Measurements from ENCODE around the gene ACTRT2. TPM values are rescaled to one million over a fixed set of nuclear protein-coding genes. Genes with fewer than 3 reads are reported as not detected.

Gene ACTRT2
- total and polyA plus RNA-seq, 12 donors = not detected

DNA sequence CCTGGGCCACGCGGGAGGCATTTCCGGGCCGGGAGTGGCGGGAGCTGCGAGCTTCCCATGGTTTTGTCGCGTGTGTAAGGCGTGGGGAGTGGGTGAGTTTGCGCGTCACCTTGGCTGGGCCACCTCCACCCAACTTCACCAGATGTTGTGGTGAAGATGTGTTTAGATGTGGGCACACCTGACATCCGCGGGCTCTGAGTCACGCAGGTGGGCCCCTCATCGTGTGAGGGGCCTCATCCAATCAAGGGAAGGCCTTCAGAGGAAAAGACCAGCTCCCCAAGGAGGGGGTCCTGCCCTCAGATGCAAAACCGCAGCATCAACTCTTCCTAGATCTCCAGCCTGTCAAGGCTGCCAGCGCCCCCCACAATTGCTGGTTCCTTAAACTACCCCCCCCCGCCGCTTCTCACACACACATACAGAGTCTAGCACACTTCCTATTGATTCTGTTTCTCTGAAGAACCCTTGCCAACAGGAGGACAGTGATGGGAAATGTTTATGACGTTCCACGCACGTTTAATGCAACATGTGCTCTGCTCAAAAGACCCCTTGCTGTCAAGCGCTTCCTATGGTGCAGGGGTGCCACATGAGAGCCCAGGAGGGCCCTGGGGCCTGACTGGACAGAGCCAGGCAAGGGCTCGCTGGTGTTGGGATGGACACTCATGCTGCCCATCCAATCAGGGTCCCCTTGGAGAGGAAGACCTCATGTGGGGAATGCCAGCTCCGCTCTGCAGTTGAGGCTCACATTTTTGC lies 11.9 kb downstream of the ACTRT2 start:
- intact Hi-C loops (cut with DNase I) = no loop called here
- no peaks in the 10 kb centered on the region for H3K4me1 ChIP-seq (replicated peaks in 1 of 2)
- no peak overlapping the region for H3K27ac ChIP-seq
- WGBS, 4 donors = 80 to 85% (median 81%) methylated on average over 20 to 25 of the region's 25 CpGs
- TF ChIP-seq, protein P1, sequence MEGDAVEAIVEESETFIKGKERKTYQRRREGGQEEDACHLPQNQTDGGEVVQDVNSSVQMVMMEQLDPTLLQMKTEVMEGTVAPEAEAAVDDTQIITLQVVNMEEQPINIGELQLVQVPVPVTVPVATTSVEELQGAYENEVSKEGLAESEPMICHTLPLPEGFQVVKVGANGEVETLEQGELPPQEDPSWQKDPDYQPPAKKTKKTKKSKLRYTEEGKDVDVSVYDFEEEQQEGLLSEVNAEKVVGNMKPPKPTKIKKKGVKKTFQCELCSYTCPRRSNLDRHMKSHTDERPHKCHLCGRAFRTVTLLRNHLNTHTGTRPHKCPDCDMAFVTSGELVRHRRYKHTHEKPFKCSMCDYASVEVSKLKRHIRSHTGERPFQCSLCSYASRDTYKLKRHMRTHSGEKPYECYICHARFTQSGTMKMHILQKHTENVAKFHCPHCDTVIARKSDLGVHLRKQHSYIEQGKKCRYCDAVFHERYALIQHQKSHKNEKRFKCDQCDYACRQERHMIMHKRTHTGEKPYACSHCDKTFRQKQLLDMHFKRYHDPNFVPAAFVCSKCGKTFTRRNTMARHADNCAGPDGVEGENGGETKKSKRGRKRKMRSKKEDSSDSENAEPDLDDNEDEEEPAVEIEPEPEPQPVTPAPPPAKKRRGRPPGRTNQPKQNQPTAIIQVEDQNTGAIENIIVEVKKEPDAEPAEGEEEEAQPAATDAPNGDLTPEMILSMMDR (IDR thresholded peaks at IDR 0.05) = no peak
- no peak for TF ChIP-seq POLR2A (IDR thresholded peaks at IDR 0.05)
- peaks cover 28% of the 10 kb centered on the region for H3K27me3 ChIP-seq
- no peak overlapping the region for H3K4me3 ChIP-seq
- H3K36me3 ChIP-seq (replicated peaks in 1 of 2) = no peaks in the 10 kb centered on the region
- H3K9me3 ChIP-seq (replicated peaks in 1 of 3) = no peaks in the 10 kb centered on the region
- no peak for DNase-seq

DNA sequence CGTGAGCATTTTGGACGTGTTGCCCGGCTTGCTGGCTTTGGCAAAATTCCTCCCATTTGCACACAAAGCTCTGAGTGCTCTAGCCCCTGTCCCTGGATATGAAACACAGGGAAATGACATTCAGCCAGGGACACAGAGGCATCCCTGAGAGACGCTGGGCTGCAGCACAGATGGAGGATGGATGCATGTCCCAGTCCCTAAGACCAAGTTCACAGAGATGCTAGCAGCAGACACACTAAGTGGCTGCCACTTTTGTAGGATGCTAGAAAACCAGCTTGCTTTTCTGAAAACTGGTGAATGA lies 12.5 kb downstream of the ACTRT2 start:
- no peak for DNase-seq
- no peak overlapping the region for H3K4me3 ChIP-seq
- TF ChIP-seq, protein P1 (IDR thresholded peaks at IDR 0.05) = no peak
- TF ChIP-seq POLR2A (IDR thresholded peaks at IDR 0.05) = no peak
- H3K36me3 ChIP-seq (replicated peaks in 1 of 2) = no peaks in the 10 kb centered on the region
- intact Hi-C loops (cut with DNase I) = no loop called here
- no peaks in the 10 kb centered on the region for H3K4me1 ChIP-seq (replicated peaks in 1 of 2)
- H3K27me3 ChIP-seq = peaks cover 29% of the 10 kb centered on the region
- WGBS, 4 donors = 67 to 80% (median 71%) methylated on average over 3 to 4 of the region's 4 CpGs
- H3K27ac ChIP-seq = no peak overlapping the region
- H3K9me3 ChIP-seq (replicated peaks in 1 of 3) = no peaks in the 10 kb centered on the region

DNA sequence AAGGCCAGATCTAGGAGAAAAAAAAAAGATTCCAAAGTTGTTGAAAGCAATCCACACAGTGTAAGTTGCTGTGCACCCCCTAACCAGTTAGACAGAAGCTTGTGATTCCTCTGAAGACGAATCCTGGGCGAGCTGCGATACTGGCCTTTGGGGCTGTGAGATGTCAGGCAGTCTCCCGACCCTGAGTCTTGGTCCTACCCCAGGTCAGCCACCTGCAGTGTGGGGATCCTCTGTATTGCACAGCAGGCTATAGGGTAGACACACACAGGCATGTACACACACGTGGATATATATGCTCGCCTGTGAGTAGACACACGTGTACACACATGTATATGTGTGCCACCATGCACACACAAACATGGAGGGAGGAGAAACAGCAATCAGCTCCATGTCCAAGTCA lies 12.9 kb downstream of the ACTRT2 start:
- DNase-seq = no peak
- Histone ChIP-seq H3K4me3 (no peak overlapping the region), H3K9me3 (replicated peaks in 1 of 3) (no peaks in the 10 kb centered on the region), H3K27ac (no peak overlapping the region), H3K4me1 (replicated peaks in 1 of 2) (no peaks in the 10 kb centered on the region), H3K27me3 (peaks cover 29% of the 10 kb centered on the region), H3K36me3 (replicated peaks in 1 of 2) (no peaks in the 10 kb centered on the region)
- TF ChIP-seq, protein P1 (IDR thresholded peaks at IDR 0.05) = no peak
- intact Hi-C loops (cut with DNase I) = no loop called here
- 78 to 84% (median 83%) methylated on average over 7 of the region's 7 CpGs for WGBS, 4 donors

DNA sequence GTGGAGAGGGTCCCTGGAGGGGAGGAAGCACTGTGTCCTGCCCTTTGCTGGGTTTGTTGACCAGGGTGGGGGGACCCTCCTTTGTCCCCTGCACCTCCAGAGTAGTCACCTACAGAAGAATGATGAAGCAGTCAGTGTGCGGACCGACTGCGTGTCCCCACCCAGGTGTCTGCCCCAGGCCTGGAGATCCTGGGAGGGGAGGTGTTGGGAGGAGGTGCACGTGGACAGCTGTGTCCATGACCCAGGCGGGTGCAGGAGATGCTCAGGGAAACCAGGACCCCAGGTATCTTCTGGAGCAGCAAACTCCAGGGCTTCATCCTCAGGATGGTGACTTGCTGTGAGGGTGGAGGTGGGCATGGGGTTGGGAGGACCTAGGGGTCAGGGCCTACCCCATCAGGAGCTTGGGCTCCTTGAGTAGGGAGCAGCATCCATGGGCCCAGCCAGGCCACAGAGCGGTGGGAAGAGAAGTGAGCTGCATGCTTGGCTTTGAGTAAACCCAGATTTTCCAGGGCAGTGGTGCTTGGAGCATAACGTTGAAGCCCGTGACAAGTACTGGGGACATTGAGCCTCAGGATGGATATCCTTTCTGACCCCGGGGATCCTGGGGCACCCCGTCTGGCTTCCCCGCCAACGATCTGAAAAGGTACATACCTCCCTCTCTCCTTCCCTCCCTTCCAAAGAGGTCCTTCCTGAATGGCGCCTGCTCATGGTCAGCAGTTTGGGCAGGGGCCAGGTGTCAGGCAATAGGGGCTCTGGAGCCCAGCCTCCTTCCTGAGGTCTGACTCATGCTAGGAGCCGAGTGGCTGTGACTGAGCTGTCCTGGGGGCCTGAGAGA lies 13.7 kb downstream of the ACTRT2 start:
- TF ChIP-seq POLR2A (IDR thresholded peaks at IDR 0.05) = no peak
- TF ChIP-seq, protein P1 (IDR thresholded peaks at IDR 0.05) = no peak
- H3K36me3 ChIP-seq (replicated peaks in 1 of 2) = no peaks in the 10 kb centered on the region
- no peaks in the 10 kb centered on the region for H3K9me3 ChIP-seq (replicated peaks in 1 of 3)
- H3K27ac ChIP-seq = no peak overlapping the region
- WGBS, 4 donors = 73 to 77% (median 74%) methylated on average over 8 to 14 of the region's 14 CpGs
- H3K4me3 ChIP-seq = no peak overlapping the region
- H3K4me1 ChIP-seq (replicated peaks in 1 of 2) = no peaks in the 10 kb centered on the region
- H3K27me3 ChIP-seq = peaks cover 21% of the 10 kb centered on the region
- intact Hi-C loops (cut with DNase I) = no loop called here
- no peak for DNase-seq

Data from adrenal gland (tissue), 12 donors.